ENCODE data around the gene DERL3. TPM values are rescaled to one million over a fixed set of nuclear protein-coding genes. Genes with fewer than 3 reads are reported as not detected.
A peak's percentile ranks its signal among the peaks of the same experiment; 100 is the strongest.

Gene DERL3
- total RNA-seq, 1 donor from 2014 or later, result 3.1 TPM

DNA sequence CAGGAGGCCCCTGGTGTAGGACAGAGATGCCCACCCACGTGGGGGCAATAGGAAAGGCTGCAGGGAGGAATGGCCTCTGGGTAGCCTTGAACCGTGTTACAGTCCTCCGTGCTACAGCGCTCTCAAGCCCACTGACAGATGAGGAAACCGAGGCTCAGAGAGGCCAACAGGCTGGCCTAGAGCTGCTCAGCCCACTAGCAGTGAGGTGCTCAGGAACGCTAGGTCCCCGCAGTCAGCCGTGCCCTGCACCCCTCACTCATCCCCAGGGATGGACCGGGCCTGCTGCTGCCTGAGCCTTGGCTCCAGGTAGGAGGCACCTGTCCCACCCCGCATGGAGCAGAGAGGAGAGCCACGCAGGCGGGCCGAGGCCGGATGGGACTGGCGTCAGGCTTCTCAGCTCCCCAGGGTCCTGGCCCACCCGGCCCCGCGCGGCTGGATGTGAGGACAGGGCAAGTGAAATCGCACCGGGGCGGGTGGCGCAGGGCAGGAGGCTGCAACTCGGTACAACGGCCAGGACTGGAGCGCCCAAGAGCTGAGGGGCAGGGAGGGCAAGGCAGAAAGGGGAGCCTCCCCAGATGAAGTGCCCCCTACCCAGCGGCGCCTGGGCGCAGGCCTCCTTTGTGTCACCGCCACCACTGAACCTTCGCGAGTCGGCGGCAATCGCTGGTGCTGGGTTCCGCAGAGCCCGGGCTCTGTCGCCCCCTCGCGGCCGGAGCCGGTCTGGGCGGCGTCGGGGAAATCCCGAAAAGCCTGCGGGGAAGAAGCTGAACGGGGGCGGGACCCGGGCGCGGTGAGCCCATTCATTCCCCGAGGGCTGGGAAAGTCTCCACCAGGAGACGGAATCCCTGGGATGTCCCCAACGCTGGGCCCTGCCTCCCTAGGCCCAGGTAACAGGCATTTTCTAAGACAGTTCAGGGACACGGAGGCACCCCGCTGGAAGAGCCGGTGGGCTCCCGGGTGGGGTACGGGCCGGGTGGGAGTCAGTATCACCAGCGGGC is 10.5 kb upstream of the DERL3 start:
- peak; percentile 45 for ATAC-seq
- intact Hi-C loops (cut with DNase I), result loop anchor here (5.0 to 10.0 kb wide), 5 partner anchors 62 to 535 kb away; partner anchors contain the start of genes CHCHD10 and SMARCB1
- peak; percentile 92 for DNase-seq (ENCODE audit: missing footprints)

DNA sequence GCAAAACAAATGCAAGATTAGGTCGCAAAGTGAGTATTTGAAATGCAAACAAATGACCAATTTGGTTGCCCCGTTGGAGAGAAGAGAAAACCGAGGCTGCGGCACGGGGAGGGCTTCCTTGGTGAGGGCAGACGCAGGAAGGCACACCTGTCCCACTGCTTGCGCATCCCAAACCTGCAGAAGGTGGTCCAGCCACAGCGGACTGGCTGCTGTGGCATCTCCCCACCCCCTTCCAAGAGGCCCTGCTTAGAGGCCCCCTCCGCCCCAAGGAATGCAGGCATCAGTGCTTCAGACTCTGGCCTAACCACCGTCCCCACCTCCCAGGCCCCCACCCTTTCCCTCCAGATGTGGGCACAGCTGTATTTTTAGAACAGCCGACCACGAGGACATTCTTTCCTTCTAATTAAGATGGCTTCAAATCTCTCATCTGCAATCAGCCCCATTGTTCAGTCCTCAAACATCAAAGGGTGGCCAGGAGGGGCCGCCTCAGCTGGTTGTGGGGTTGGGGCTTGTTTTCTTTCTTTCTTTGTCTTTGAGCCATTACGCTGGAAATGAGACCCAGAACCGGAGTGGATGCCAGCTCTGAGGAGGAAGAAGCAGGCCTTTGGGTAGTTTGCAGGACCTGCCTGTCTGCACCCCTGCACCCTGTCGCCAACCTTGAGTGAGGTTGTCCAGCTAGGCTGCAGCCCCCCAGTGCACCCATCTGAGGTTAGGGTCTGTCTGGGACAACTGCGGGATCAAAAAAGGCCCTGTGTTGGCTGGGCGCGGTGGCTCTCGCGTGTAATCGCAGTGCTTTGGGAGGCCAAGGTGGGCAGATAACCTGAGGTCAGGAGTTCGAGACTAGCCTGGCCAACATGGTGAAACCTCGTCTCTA is 9.4 kb upstream of the DERL3 start:
- no peak for DNase-seq (ENCODE audit: missing footprints)
- intact Hi-C loops (cut with DNase I), result loop anchor here (5.0 kb wide), 4 partner anchors 61 to 326 kb away; partner anchors contain the start of genes CHCHD10 and SMARCB1
- no peak for ATAC-seq

DNA sequence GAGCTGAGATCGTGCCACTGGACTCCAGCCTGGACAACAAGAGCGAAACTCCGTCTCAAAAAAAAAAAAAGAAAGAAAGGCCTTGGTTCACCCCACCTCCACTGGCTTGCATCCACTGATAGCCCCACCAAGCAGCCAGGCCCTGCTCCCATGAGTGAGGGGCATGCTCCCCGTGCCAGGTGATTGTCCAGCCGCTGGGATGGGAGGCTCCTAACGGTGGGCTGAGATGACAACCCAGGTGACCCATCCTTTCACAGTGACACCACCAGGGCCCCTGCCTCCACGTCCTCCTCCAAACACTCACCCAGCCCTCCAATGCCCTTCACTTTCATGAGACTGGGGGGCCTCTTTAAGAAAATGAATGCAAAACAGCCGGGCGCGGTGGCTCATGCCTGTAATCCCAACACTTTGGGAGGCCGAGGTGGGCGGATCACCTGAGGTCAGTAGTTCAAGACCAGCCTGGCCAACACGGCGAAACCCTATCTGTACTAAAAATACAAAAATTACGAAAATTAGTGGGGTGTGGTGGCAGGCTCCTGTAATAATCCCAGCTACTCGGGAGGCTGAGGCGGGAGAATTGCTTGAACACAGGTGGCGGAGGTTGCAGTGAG is 8.6 kb upstream of the DERL3 start:
- no peak for ATAC-seq
- intact Hi-C loops (cut with DNase I), result loop anchor here (5.0 kb wide), 4 partner anchors 60 to 325 kb away; partner anchors contain the start of genes CHCHD10 and SMARCB1
- DNase-seq (ENCODE audit: missing footprints), result peak; percentile 20

DNA sequence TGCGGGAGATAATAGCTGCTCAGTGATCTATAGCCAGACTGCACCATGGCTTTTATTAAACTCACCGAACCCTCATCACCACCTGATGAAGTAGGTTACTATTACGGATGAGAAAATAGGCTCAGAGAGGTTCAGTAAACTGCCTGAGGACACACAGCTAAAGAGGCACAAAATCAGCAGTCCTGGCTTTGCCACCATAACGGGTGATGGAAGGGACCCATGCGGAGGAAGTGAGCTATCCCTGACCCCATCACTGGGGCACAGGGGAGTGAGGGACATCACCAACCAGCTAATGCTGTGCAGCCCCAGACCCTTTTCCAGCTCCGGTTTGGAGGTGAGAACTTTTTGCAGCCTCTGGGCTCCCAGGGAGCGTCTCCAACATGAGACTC is 7.3 kb upstream of the DERL3 start:
- intact Hi-C loops (cut with DNase I), result loop anchor here (5.0 kb wide), 4 partner anchors 59 to 324 kb away; partner anchors contain the start of genes CHCHD10 and SMARCB1
- DNase-seq (ENCODE audit: missing footprints) (no peak), ATAC-seq (no peak)

DNA sequence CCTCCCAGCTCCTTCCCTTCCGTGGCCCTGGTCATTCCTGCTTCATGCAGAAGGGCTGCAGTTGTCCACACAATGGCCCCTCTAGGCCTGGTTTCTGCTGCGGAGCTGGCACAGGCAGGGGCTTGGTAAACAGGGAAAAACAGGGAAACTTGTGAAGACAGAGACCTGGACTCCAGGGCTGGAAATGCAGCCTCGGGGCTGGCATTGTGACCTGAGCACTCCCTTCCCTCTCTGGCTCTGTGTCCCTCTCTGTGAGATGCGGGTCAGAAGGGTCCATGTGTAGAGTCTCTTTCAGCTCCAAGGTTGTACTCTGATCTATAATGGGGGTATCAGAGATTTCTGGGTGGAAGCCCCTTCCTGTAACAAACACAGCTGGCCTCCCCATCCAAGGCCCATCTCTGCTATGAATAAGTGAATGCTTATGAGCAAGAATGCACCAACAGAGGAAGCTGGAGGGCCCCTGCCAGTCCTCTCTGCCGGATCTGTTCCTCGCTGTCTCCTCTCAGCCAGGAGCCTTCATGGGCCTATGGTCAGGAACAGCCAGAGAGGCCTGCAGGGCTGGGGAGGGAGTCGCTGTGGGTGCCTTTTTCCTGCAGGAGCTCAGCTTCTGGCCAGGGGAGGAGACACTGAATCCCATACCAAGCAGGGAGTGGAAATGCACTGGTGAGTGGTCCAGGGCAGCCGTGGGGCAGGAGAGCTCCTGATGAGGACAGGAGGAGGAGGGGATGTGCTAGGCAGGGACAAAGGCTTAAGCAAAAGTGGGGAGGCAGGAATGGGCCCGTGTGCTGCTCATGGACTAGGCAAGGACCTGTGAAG is 6.7 kb upstream of the DERL3 start:
- peak; percentile 48 for DNase-seq (ENCODE audit: missing footprints)
- intact Hi-C loops (cut with DNase I), result loop anchor here (5.0 kb wide), 4 partner anchors 58 to 323 kb away; partner anchors contain the start of genes CHCHD10 and SMARCB1
- no peak for ATAC-seq

DNA sequence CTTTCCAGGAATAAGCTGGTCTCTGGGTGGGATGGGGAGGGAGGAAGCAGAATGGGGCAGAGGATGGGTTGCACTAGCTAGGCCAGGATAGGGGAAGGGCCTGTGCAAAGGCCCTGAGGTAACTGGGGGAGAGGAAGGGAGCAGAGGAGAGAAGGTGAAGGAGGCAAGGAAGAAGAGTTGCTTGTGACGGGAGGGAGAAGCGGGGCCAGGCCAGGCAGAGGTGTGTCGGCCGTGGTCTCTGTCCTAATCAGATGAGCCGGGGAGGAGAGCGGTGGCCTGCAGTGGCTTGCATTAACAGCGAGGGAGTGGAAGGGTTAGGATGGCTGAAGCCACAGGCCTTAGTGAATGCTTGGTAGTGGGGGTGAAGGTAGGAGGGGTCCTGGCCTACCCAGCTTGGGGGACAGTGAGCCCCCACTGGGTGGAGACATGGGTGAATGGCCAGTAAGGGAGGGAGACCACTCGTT is 6.0 kb upstream of the DERL3 start:
- intact Hi-C loops (cut with DNase I), result loop anchor here (5.0 kb wide), 4 partner anchors 57 to 322 kb away; partner anchors contain the start of genes CHCHD10 and SMARCB1
- DNase-seq (ENCODE audit: missing footprints) (peak; percentile 40), ATAC-seq (no peak)

DNA sequence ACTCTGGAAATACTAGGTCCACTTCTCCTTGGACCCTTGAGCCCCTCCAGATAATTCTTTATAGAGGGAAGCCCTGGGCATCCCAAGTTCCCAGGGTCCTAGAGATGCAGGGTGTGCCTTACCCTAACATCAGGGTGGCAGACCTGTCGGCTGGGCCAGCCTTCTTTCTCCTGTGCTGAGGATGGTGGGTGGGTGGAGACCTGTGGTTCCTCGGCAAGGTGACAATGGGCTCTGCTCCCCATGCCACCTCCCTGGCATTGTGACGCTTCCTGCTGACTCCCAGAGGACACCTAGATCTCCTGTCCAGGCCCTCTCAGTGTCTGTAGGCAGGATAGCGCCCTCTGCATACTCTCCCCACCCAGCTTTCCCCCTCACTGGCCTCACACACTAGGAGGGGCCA is 3.8 kb upstream of the DERL3 start:
- ATAC-seq, result no peak
- intact Hi-C loops (cut with DNase I), result no loop called here
- peak; percentile 31 for DNase-seq (ENCODE audit: missing footprints)

DNA sequence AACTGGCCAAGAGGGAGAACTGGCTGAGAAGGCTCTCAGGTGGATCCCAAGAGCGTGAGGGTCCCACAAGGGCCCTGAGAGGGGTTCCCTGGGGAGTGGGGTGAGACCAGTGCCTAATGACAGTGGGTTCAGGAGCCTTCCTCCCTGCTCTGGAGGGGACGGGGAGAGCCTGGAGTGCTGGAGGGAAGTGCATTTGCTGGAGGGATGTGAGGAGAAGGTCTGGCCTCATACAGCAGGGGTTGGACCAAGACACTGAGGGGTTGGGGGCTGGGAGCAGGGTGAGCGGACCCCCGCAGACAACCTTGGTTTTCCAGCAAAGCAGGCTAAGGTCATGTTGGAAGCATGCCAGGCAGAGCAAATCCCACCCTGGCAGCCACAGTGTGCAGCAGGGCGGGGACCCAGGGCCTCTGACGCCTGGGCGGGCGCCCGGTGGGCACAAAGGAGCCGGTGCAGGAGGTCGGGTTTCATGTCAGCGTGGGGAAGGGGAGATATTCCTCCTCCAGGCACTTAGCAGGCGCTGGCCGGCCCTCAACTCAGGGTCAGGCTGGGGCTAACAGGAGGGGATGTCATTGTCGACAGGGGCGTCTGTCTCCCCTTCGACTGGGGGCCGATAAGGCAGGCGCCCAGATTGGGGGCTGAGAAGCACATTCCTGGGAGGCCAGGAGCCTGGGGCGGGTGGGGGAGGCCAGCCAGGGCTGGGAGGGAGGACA is 3.1 kb upstream of the DERL3 start:
- intact Hi-C loops (cut with DNase I), result loop anchor here (2.0 kb wide), 1 partner anchor 15 kb away; no protein-coding TSS in a partner anchor
- ATAC-seq (no peak), DNase-seq (ENCODE audit: missing footprints) (peak; percentile 60)

DNA sequence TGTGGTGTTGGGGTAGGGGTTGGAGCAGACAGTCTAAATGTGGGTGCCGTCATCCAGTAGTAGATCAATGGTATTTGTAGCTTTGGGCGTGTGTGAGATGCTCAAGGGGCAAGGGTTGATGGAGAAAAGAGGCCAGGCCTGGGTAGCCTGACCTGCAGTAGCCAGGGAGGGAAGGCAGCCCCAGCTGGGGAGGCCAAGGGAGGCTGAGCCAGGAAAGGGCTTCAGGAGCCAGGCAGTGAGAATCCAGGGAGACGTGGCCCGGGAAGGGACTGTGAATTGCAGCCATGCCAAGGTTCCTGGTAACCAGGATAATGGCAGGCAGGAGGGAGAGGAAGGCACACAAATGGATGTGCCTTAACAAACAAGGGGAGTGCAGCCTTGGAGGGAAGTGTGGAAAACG is 2.5 kb upstream of the DERL3 start:
- DNase-seq (ENCODE audit: missing footprints), result peak; percentile 42
- intact Hi-C loops (cut with DNase I), result loop anchor here (2.0 kb wide), 1 partner anchor 14 kb away; no protein-coding TSS in a partner anchor
- ATAC-seq, result no peak

DNA sequence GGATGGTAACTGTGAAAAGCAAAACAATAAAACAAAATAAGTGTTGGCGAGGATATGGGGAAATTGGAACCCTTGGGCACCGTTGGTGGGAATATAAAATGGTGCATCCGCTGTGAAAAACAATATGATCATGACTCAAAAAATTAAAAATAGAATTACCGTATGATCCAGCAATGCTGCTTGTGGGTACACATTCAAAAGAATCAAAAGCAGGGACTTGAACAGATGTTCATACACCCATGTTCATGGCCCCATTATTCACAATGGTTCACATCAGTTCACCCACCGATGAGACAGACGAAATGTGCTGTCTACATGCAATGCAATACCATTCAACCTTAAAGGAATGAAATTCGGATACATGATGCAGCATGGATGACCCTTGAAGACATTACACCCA is 1.2 kb upstream of the DERL3 start:
- intact Hi-C loops (cut with DNase I), result loop anchor here (2.0 kb wide), 1 partner anchor 13 kb away; no protein-coding TSS in a partner anchor
- ATAC-seq (no peak), DNase-seq (ENCODE audit: missing footprints) (no peak)

DNA sequence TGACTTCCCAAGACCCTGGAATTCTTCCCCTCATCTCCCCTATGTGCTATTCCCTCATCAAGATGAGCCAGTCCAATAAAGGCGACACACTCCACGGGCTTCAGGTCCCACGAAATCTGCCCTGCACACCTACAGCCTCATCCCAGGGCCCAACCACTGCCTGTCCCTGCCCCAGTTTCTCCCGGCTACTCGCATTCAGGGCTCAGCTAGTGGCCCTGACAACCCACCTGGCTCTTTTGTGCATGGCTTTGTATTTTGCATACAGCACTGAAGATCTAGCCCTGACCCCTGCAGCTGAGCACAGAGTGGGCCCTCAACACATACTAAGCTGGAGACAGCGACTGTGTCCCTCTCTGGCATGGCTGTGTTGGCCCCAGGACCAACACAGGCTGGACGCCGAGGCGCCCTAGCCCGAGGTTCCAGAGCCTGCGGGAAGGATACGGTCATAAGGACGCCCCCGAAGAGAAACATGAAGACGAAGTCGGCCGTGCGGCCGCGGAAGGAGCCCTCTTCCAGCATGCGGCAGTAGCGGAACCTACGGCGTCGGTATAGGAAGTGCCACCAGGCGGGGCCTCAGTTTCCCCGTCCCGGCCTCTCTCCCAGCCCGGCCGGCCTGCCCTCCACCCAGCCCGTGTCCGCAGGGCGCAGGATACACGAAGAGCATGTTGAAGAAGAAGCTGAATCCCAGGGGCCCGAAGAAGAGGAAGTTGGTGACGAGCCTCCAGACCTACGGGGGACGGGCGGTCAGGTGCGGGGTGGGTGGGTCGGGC is 710 bp downstream of the DERL3 start:
- ATAC-seq (no peak), DNase-seq (ENCODE audit: missing footprints) (peak; percentile 68)
- intact Hi-C loops (cut with DNase I), result no loop called here

DNA sequence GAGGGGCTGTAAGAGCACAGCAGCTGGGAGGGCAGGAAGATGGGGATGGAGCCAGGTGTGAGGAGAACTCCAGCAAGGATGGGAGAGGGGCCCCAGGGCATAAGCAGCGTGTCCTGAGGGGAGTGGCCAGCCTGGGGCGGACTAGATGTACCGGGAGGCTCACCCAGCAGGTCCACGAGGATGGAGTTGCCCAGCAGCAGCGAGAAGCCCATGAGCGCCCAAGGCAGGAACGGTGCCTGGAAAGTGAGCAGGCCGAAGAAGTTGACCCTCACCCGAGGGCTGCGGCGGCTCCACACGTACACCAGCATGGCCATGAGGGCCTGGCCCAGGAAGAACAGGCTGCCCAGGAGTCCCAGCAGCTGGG is 1.3 kb downstream of the DERL3 start:
- ATAC-seq, result no peak
- intact Hi-C loops (cut with DNase I), result no loop called here
- peak; percentile 71 for DNase-seq (ENCODE audit: missing footprints)

DNA sequence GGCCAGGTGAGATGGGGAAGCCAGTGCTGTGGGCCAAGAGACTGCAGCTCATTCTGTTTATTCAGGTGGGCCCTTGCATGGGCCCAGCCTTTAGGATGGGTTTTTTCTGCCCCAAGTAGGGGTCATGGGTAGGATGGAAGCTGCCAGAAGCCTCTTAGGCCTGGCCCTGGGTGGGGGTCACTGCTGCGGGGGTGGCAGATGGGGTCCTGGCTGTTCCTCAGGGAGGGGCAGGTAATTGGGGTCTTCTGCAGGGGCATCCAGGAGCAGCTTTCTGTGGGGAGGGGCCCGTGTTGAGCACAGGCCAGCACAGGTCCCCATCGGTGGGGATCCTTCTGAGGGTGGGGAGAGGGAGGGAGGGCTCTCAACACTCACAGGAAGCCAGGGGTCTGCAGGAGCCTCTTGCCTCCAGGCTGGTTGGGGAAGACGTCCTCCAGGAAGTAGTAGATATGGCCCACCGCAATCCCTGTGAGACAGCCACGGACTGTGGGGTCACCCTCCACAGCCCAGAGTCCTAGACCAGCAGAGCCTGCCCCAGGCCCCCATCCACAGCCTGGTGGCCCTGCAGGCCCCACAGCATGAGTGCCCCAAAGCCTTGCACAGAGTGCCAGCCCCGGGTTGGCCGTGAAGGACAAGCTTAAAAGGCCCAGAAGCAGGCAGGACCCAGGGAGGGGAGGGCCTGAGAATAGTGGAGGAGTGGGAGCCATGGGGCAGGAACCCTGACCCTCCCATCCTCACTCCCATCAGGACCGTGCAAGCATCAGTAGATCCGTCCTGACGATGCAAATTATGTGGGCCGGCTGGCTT is 1.9 kb downstream of the DERL3 start:
- intact Hi-C loops (cut with DNase I), result no loop called here
- ATAC-seq (no peak), DNase-seq (ENCODE audit: missing footprints) (peak; percentile 48)

DNA sequence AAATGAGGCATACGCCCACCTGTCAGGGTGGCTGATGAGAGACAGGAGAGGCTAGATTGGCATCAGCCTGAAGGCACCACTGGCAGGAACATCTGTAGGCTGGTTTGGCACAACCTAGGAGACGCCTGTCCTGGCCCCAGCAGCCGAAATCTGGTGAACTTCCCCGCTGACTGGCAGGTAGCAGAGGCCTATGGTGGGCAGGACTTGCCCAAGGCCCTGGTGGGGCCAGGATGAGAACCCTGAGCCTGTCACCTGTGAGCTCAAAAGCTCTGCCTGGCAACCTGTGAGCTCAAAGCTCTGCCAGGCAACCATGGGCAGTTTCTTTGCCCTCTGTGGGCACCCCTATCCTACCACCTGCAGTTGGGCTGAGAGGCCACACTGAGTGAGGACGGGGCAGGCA is 2.5 kb downstream of the DERL3 start:
- no peak for ATAC-seq
- peak; percentile 32 for DNase-seq (ENCODE audit: missing footprints)
- intact Hi-C loops (cut with DNase I), result no loop called here

DNA sequence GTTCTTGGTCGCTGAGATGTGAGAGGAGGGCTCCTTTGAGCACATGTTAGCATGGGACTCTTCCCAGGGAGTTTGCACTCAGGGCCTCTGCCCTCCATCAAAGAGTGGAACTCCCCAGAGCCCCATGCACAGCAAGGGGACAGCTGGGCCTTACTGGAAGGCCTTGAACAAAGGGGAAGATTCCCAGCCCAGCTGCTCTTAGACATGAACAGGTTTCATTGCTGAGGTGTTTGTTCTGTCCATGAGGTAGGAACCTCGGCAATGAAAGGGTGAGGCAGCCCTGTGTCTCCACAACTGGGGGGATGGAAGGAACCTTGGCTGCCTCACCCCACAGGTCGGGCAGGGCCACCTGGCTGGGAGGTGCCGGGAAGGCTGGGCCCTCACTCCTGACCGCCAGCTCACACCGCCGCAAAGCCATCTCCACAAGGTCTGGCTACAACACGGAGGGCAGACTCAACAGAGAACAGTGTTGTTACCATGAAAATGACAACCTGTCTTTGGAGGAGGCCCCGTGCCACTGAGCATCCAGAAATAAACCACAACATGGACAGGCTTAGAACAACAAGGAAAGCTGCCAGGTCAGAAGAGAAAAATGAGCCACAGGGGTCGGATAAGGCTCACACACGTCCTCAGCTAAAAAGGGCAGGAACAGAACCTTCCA is 3.2 kb downstream of the DERL3 start:
- intact Hi-C loops (cut with DNase I), result no loop called here
- peak; percentile 66 for ATAC-seq

More for the DNA sequence above, 3.2 kb downstream of the DERL3 start:
- peak; percentile 69 for DNase-seq (ENCODE audit: missing footprints)
